Measurements from ENCODE around the gene TRAF2. TPM values are rescaled to one million over a fixed set of nuclear protein-coding genes. Genes with fewer than 3 reads are reported as not detected.
"Not testable (repeated sequence)": the region's sequence is repeated elsewhere in the genome, so short reads cannot be mapped to it uniquely, and the experiment has no call there.

Gene TRAF2
- polyA plus RNA-seq, 4 donors = 11.3 to 16.8 (median 12.4) TPM

- DNase-seq (ENCODE audit: low read depth in 4 of 4, low spot score in 3 of 4) = no peak
Observed at GRCh38 chr9:136876476-136876875, 9.8 kb upstream of the TRAF2 start.

DNA sequence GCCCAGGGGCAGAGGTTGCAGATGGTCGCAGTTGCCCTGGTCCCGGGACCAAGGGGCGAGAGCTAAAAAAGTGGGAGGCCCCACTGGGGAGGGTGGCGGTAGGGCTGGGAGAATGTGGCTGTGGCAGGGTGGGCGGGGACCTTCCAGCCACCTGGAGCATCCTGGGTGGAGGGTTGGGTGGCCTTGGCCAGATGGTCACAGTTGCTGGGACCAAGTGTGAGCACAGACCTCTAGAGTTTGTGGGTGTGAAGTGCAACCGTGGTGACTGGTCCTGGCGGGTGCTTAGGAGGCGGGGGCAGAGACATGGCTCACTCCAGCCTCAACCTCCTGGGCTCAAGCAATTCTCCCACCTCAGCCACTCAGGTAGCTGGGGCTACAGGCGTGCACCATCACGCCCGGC, 5.7 kb upstream of the TRAF2 start:
- no peak for DNase-seq (ENCODE audit: low read depth in 4 of 4, low spot score in 3 of 4)

DNA sequence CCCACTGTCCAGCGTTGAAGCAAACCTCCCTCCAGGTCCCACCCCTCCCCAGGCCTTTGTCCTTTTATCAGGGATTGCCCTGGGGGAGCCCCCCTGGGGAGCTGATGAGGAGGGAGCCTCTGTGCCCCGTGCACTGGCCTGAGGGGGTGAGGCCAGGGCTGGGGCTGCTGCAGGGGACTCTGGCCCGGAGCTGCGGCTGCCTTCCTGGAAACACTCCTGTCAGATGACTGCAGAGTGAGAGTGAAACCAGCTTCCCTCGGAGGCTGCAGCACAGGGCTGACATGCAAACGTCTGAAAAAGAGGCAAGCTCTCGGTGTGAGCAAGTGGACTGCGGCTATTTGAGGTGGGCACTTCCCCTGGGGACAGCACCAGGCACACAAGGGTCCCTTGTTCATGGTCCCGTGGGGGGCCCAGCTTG, 4.6 kb upstream of the TRAF2 start:
- no peak for DNase-seq (ENCODE audit: low read depth in 4 of 4, low spot score in 3 of 4)

GRCh38 chr9:136882109-136882946, 4.0 kb upstream of the TRAF2 start:
- no peak for DNase-seq (ENCODE audit: low read depth in 4 of 4, low spot score in 3 of 4)

DNA sequence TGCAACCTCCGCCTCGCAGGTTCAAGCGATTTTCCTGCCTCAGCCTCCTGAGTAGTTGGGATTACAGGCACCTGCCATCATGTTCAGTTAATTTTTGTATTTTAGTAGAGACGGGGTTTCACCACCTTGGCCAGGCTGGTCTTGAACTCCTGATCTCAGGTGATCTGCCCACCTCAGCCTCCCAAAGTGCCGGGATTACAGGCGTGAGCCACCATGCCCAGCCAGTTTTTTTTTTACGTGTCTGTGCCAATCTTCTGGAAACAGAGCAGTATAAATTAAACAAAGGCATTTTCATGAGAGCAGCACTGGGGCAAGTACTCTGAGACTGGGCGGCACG, 3.4 kb upstream of the TRAF2 start:
- DNase-seq (ENCODE audit: low read depth in 4 of 4, low spot score in 3 of 4) = not testable (repeated sequence)

DNA sequence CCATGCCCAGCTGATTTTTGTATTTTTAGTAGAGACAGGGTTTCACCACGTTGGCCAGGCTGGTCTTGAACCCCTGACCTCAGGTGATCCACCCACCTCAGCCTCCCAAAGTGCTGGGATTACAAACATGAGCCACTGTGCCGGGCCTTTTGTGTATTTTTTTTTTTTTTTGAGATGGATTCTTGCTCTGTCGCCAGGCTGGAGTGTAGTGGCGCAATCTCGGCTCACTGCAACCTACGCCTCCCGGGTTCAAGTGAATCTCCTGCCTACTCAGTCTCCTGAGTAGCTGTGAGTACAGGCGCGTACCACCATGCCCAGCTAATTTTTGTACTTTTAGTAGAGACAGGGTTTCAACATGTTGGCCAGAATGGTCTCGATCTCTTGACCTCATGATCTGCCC, 2.6 kb upstream of the TRAF2 start:
- not testable (repeated sequence) for DNase-seq (ENCODE audit: low read depth in 4 of 4, low spot score in 3 of 4)

DNA sequence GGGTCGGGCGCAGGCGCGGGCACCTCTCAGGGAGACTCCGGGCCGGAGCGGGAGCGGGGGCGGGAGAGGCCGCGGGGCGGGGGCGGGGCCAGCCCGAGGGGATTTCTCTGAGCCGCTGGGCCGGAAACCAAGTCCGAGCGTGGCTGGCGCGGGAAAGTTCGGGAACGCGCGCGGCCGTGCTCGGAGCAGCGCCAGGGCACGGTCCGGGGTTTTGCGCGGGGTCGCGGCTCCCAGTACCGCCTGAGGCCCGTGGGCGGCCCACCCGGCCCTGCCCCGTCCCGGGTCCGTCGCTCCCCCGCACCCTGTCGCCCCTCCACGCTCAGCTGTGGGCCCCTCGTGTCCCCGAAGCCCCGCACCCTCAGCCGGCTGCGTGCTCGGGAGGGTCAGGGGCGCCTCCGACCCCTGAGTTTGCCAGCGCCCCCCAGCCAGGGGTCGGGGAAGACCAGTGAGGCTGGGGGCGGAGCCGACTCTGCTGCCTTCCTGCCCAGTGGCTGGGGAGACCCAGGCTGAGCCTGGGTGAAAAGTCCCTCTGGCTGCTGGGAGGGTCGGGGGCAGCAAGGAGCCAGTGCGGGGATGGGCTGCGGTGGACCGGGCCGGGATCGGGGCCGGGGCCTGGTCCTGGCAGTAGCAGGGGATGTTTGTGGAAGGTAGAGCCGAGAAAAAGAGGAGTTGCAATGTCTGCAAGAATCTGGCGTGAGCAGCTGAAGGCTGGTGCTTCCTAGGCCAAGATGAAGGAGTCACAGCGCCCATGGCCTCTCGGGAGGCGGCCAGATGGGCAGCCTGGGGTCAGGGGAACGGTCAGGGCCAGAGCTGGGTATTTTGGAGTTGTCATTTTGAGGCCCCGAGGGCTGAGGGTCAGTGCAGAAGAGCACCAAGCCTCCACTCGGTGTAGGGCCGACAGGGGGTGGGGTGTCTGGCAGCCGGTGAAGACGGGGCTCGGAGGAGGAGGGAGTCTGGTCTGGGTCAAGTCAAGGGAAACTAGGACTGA, 588 bp downstream of the TRAF2 start:
- DNase-seq (ENCODE audit: low read depth in 4 of 4, low spot score in 3 of 4) = no peak

GRCh38 chr9:136888454-136888853, 2.1 kb downstream of the TRAF2 start:
- DNase-seq (ENCODE audit: low read depth in 4 of 4, low spot score in 3 of 4) = no peak

- DNase-seq (ENCODE audit: low read depth in 4 of 4, low spot score in 3 of 4) = no peak
Observed at GRCh38 chr9:136889858-136890257, 3.5 kb downstream of the TRAF2 start.

DNA sequence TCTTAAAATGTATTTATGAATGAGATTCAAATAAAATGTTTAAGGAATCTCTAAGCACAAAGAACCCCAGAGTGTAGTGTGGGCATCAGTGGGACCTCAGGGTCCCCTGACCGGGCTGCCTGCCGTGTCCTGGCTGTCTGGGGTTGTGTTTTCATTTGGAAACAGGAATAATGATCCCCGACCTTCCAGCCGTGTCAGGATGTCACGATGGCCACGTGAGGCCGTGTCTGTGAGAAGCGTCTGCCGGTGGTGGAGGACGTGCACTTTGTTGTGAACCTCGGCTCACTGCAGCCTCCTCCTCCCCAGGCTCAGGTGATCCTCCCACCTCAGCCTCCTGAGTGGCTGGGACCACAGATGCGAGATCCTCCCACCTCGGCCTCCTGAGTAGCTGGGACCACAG, 4.3 kb downstream of the TRAF2 start:
- DNase-seq (ENCODE audit: low read depth in 4 of 4, low spot score in 3 of 4) = no peak

DNA sequence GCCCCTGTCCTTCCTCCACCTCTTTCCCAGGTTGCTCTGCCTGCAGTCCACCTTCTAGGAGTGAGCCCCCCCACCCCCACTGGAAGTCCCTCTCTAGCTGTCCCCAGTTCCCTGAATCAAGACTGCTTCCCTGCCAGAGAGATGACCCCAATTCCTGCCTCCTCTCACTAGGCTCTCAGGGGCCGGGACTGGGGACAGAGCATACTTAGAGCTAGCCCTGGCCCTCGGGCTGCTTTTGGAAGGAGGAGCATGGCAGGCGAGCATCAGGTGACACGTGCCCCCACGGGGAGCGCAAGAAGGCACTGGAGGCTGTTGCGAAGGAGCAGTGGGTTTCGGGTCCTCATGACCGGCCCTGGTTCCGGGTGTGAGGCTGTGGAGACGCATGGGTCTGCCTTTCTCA, 9.7 kb downstream of the TRAF2 start:
- DNase-seq (ENCODE audit: low read depth in 4 of 4, low spot score in 3 of 4) = no peak

- DNase-seq (ENCODE audit: low read depth in 4 of 4, low spot score in 3 of 4) = no peak
Observed at GRCh38 chr9:136898483-136899100, 12.3 kb downstream of the TRAF2 start.

DNA sequence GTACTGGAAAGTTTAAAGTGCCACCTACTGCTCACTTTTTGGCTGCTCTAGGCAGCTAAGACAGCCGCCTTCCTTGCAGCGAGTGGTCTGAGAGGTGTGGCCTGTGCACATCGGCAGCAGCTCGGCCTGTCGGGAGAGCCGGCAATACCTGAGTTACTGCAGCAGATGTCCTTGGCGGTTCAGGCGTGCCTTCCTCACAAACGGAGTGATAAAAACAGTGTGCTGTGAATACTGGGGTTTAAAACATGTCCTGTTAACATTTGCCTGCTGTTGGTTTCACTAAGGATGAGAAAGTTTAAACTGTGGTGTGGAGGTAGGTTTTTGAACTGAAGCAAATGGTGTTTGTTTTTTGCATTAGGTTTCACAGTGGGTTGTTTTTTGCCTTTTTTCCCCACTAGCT, 12.9 kb downstream of the TRAF2 start:
- no peak for DNase-seq (ENCODE audit: low read depth in 4 of 4, low spot score in 3 of 4)

GRCh38 chr9:136900556-136900955, 14.2 kb downstream of the TRAF2 start:
- no peak for DNase-seq (ENCODE audit: low read depth in 4 of 4, low spot score in 3 of 4)

GRCh38 chr9:136900988-136901515, 14.7 kb downstream of the TRAF2 start:
- DNase-seq (ENCODE audit: low read depth in 4 of 4, low spot score in 3 of 4) = no peak

DNA sequence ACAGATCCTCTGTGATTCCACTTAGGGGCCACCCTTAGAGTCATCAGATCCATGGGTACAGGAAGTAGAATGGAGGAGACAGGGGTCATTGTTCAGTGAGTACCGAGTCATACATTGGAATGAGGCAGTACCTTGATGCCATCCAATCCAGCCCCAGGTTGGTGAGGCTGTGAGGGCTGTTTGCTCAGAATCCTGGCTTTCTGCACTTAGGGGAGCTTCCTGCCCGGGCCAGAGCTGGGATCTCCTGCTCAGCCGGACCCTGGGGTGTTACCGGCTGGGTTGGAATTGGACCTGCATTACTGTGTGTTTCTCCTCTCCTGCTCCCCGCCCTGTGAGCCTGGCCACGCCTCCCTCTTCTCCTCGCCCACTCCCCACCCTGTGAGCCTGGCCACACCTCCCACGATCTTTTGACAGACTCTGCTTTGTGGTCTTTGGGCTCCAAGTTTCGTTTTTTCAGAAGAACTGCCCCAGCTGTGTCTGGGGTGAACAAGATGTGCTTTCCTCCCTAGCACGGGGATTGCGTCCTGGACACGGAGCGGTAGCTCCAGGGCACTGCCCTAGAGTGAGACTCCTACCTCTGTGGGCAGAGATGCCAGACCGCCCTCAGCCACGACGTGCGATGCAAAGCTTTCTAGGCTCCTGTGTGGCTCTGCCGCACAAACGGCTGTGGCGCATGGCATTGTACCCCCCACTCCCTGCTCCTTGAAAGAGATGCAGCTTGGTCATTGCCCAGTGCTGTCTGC, 15.4 kb downstream of the TRAF2 start:
- no peak for DNase-seq (ENCODE audit: low read depth in 4 of 4, low spot score in 3 of 4)

GRCh38 chr9:136902259-136902821, 16.0 kb downstream of the TRAF2 start:
- DNase-seq (ENCODE audit: low read depth in 4 of 4, low spot score in 3 of 4) = no peak

- DNase-seq (ENCODE audit: low read depth in 4 of 4, low spot score in 3 of 4) = no peak
Observed at GRCh38 chr9:136903041-136903554, 16.8 kb downstream of the TRAF2 start.

DNA sequence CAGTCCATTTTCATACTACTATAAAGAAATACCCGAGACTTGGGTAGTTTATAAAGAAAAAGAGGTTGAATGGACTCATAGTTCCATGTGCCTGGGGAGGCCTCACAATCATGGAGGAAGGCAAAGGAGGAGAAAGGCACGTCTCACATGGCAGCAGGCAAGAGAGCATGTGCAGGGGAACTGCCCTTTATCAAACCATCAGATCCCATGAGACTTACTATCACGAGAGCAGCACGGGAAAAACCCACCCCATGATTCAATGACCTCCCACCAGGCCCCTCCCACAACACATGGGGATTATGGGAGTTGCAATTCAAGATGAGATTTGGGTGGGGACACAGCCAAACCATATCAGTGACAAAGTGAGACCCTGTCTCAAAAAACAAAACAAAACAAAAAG, 19.9 kb downstream of the TRAF2 start:
- no peak for DNase-seq (ENCODE audit: low read depth in 4 of 4, low spot score in 3 of 4)

All from right renal pelvis (tissue), 4 donors.